IgD-negative memory B cell (primary cell): ENCODE measurements around the gene RCHY1. TPM values are rescaled to one million over a fixed set of nuclear protein-coding genes. Genes with fewer than 3 reads are reported as not detected.
"Not testable (repeated sequence)": the region's sequence is repeated elsewhere in the genome, so short reads cannot be mapped to it uniquely, and the experiment has no call there.

Source experiments
- H3K27ac Mint-ChIP-seq, 3 donors: one replicate each; pipeline ENCODE4 v1.8.0; 2020 to 2022; ENCODE audit warnings: mild to moderate bottlenecking in 3 of 3, mixed read lengths in 3 of 3, moderate library complexity in 1 of 3
- H3K27me3 Mint-ChIP-seq: one replicate; pipeline ENCODE4 v1.8.0; 2021; ENCODE audit warnings: mixed read lengths
- H3K36me3 Mint-ChIP-seq: one replicate; pipeline ENCODE4 v1.8.0; 2020; ENCODE audit warnings: mild to moderate bottlenecking, mixed read lengths
- H3K4me1 Mint-ChIP-seq, 3 donors: one replicate each; pipeline ENCODE4 v1.8.0; 2020 to 2022; ENCODE audit warnings: mixed read lengths in 3 of 3, mild to moderate bottlenecking in 1 of 3
- H3K4me3 Mint-ChIP-seq, 4 donors: one replicate each; pipeline ENCODE4 v1.8.0; 2020 to 2022; ENCODE audit warnings: mild to moderate bottlenecking in 4 of 4, mixed read lengths in 4 of 4, moderate library complexity in 3 of 4
- H3K9me3 Mint-ChIP-seq, 3 donors: one replicate each; pipeline ENCODE4 v1.8.0; 2020 to 2021; ENCODE audit warnings: mixed read lengths in 3 of 3, mild to moderate bottlenecking in 1 of 3
- polyA plus RNA-seq: library from polyadenylated mRNA; unstranded; fragments of 300-500 nt; fragmentation: Illumina TruSeq; gene quantifications from one replicate; pipeline ENCODE4 v1.2.3, GENCODE V29; 2021

The RCHY1 gene
- 25.3 TPM for polyA plus RNA-seq

- Mint-ChIP-seq H3K27ac (peak within 1 kb of the TSS in 1 of 3 donors; percentile 100), H3K27me3 (no peaks in the 10 kb centered on the region), H3K36me3 (peaks cover 7% of the 10 kb centered on the region), H3K4me1 (peaks cover 16 to 37% (median 20%) of the 10 kb centered on the region in 3 donors), H3K9me3 (peaks cover 0 to 3% (median 0%) of the 10 kb centered on the region in 3 donors), H3K4me3 (peak within 1 kb of the TSS in 2 of 4 donors; percentile 99 to 100)
Measured at GRCh38 chr4:75514131-75514948, at the start of gene RCHY1, which contains the start of gene THAP6. TSS of gene RCHY1 (minus strand) at chr4:75514403. CDS start at chr4:75514286, 117 bp downstream. TSS of gene THAP6 (plus strand) at chr4:75514473. CDS start at chr4:75515453, 980 bp downstream.

GRCh38 chr4:75561789-75562188, 47.6 kb upstream of the RCHY1 start:
- peaks cover 10% of the 10 kb centered on the region for H3K27me3 Mint-ChIP-seq
- H3K27ac Mint-ChIP-seq: no peak overlapping the region
- H3K9me3 Mint-ChIP-seq: no peaks in the 10 kb centered on the region
- peaks cover 1% of the 10 kb centered on the region for H3K36me3 Mint-ChIP-seq
- H3K4me3 Mint-ChIP-seq: no peak overlapping the region
- peaks cover 5 to 8% (median 8%) of the 10 kb centered on the region in 3 donors for H3K4me1 Mint-ChIP-seq

- Mint-ChIP-seq H3K4me3 (peak overlapping the region in 3 of 4 donors; percentile 21 to 67 (median 53)), H3K4me1 (peaks cover 5 to 19% (median 10%) of the 10 kb centered on the region in 3 donors), H3K9me3 (no peaks in the 10 kb centered on the region), H3K27ac (no peak overlapping the region), H3K27me3 (peaks cover 4% of the 10 kb centered on the region), H3K36me3 (peaks cover 1% of the 10 kb centered on the region)
Measured at GRCh38 chr4:75557696-75558095, 43.5 kb upstream of the RCHY1 start.

GRCh38 chr4:75555294-75556164, 41.3 kb upstream of the RCHY1 start, which contains the start of gene ODAPH:
TSS of gene ODAPH (plus strand) at chr4:75556066. CDS start at chr4:75556083, 17 bp downstream.
- Mint-ChIP-seq H3K27ac (peak within 1 kb of the TSS in 2 of 3 donors; percentile 9 to 26), H3K4me3 (peak within 1 kb of the TSS in 2 of 4 donors; percentile 59 to 70), H3K9me3 (no peaks in the 10 kb centered on the region)

GRCh38 chr4:75552452-75552851, 38.2 kb upstream of the RCHY1 start:
- H3K27ac Mint-ChIP-seq: no peak overlapping the region
- H3K27me3 Mint-ChIP-seq: no peaks in the 10 kb centered on the region
- no peaks in the 10 kb centered on the region for H3K36me3 Mint-ChIP-seq
- H3K4me3 Mint-ChIP-seq: no peak overlapping the region
- H3K9me3 Mint-ChIP-seq: no peaks in the 10 kb centered on the region
- H3K4me1 Mint-ChIP-seq: peaks cover under 1 to 12% (median 4%) of the 10 kb centered on the region in 3 donors

More at GRCh38 chr4:75555294-75556164, 41.3 kb upstream of the RCHY1 start, which contains the start of gene ODAPH:
- Mint-ChIP-seq H3K27me3 (peaks cover 4% of the 10 kb centered on the region), H3K4me1 (peaks cover 5 to 16% (median 10%) of the 10 kb centered on the region in 3 donors), H3K36me3 (peaks cover under 1% of the 10 kb centered on the region)

- no peak overlapping the region for H3K27ac Mint-ChIP-seq
- H3K36me3 Mint-ChIP-seq: peaks cover 2% of the 10 kb centered on the region
- no peak overlapping the region for H3K4me3 Mint-ChIP-seq
- no peaks in the 10 kb centered on the region for H3K4me1 Mint-ChIP-seq
- H3K9me3 Mint-ChIP-seq: no peaks in the 10 kb centered on the region
- H3K27me3 Mint-ChIP-seq: no peaks in the 10 kb centered on the region
Measured at GRCh38 chr4:75549019-75549418, 34.8 kb upstream of the RCHY1 start.

GRCh38 chr4:75547647-75548387, 33.6 kb upstream of the RCHY1 start:
- no peaks in the 10 kb centered on the region for H3K27me3 Mint-ChIP-seq

GRCh38 chr4:75545526-75545925, 31.3 kb upstream of the RCHY1 start:
- peak overlapping the region in 1 of 3 donors; percentile 53 for H3K27ac Mint-ChIP-seq
- no peak overlapping the region for H3K4me3 Mint-ChIP-seq
- no peaks in the 10 kb centered on the region for H3K9me3 Mint-ChIP-seq
- H3K36me3 Mint-ChIP-seq: peaks cover 2% of the 10 kb centered on the region
- H3K27me3 Mint-ChIP-seq: no peaks in the 10 kb centered on the region
- H3K4me1 Mint-ChIP-seq: peaks cover 0 to 2% (median 0%) of the 10 kb centered on the region in 3 donors

More at GRCh38 chr4:75547647-75548387, 33.6 kb upstream of the RCHY1 start:
- Mint-ChIP-seq H3K4me1 (no peaks in the 10 kb centered on the region), H3K27ac (no peak overlapping the region), H3K4me3 (no peak overlapping the region), H3K36me3 (peaks cover 2% of the 10 kb centered on the region), H3K9me3 (no peaks in the 10 kb centered on the region)

GRCh38 chr4:75544870-75545269, 30.7 kb upstream of the RCHY1 start:
- Mint-ChIP-seq H3K4me3 (no peak overlapping the region), H3K27me3 (no peaks in the 10 kb centered on the region), H3K36me3 (peaks cover 2% of the 10 kb centered on the region), H3K27ac (peak overlapping the region in 1 of 3 donors; percentile 53), H3K4me1 (peaks cover 0 to 2% (median 0%) of the 10 kb centered on the region in 3 donors), H3K9me3 (no peaks in the 10 kb centered on the region)

- H3K27ac Mint-ChIP-seq, H3K4me1 Mint-ChIP-seq, H3K36me3 Mint-ChIP-seq, H3K27me3 Mint-ChIP-seq, H3K9me3 Mint-ChIP-seq, H3K4me3 Mint-ChIP-seq: not testable (repeated sequence)
Measured at GRCh38 chr4:75544220-75544619, 30.0 kb upstream of the RCHY1 start.

- peaks cover 6% of the 10 kb centered on the region for H3K36me3 Mint-ChIP-seq
Measured at GRCh38 chr4:75542824-75543223, 28.6 kb upstream of the RCHY1 start.

GRCh38 chr4:75537308-75537707, 23.1 kb upstream of the RCHY1 start:
- H3K9me3 Mint-ChIP-seq, H3K27ac Mint-ChIP-seq, H3K27me3 Mint-ChIP-seq, H3K4me3 Mint-ChIP-seq, H3K4me1 Mint-ChIP-seq: not testable (repeated sequence)
- H3K36me3 Mint-ChIP-seq: peaks cover 12% of the 10 kb centered on the region

More at GRCh38 chr4:75542824-75543223, 28.6 kb upstream of the RCHY1 start:
- Mint-ChIP-seq H3K27me3 (no peaks in the 10 kb centered on the region), H3K9me3 (no peaks in the 10 kb centered on the region), H3K4me3 (no peak overlapping the region), H3K4me1 (peaks cover 0 to 2% (median 0%) of the 10 kb centered on the region in 3 donors), H3K27ac (no peak overlapping the region)

GRCh38 chr4:75533926-75534325, 19.7 kb upstream of the RCHY1 start:
- peaks cover 29% of the 10 kb centered on the region for H3K36me3 Mint-ChIP-seq

GRCh38 chr4:75533339-75533887, 19.2 kb upstream of the RCHY1 start:
- H3K27me3 Mint-ChIP-seq: not testable (repeated sequence)

More at GRCh38 chr4:75533926-75534325, 19.7 kb upstream of the RCHY1 start:
- not testable (repeated sequence) for H3K4me3 Mint-ChIP-seq, H3K27ac Mint-ChIP-seq, H3K9me3 Mint-ChIP-seq, H3K4me1 Mint-ChIP-seq, H3K27me3 Mint-ChIP-seq

More at GRCh38 chr4:75533339-75533887, 19.2 kb upstream of the RCHY1 start:
- H3K27ac Mint-ChIP-seq, H3K9me3 Mint-ChIP-seq, H3K4me3 Mint-ChIP-seq, H3K4me1 Mint-ChIP-seq: not testable (repeated sequence)
- H3K36me3 Mint-ChIP-seq: peaks cover 30% of the 10 kb centered on the region
